ENCODE results near the gene GSDME. TPM values are rescaled to one million over a fixed set of nuclear protein-coding genes. Genes with fewer than 3 reads are reported as not detected.

Gene GSDME
- total and polyA plus RNA-seq, 2 of the 4 experiments (the other 2 are of a cell fraction), result 75.2 to 78.7 TPM

DNA sequence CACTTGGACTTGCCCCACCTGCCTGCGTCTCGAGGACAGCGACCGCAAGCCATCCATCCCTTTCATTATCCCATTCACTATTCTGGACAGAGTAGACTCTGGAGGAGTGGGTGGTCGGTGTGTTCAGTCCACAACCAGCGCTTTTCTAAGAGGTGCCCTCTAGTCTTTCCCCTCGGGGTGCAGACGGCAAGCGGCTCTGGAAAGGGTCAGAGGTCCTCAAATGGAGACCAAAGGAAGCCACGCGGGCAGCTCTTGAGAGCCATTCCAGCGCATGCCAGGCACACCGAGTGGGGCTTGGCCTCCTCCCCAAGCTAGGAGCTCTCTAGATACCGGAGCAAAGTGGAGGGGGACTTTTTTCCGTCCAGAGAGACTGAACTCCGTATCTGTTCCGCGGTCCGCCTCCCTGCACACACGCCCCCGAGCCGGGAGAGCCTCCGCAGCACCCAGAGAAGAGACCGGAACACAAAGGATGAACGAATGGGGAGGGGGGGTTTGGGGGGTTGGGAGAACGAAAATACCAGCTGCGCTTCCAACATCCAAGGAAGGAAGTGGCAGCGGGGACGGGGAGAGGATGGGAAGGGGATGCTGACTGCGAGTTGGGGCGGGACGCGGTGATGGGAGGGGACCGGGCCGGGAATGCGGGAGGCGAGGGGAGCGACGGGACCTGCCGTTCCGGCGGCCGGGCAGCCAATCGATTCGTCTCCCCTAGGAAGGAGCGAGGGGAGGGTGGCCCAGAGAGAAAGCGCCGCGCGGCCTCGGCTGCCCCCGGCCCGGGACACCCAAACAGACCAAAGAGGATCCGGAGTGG lies 515 bp downstream of the GSDME start:
- peak overlapping the region; percentile 78 for H3K56ac ChIP-seq (ENCODE audit: extremely low read depth, insufficient read depth, low read length)
- ChIA-PET POLR2A (ENCODE audit: unreplicated experiment) (no interaction called here), CTCF (no interaction called here)
- peak overlapping the region; percentile 79; the same call in 2 of the 3 replicates for H2BK15ac ChIP-seq (ENCODE audit: low read depth, low read length)
- H3K9ac ChIP-seq (ENCODE audit: low read depth, low read length), result peak overlapping the region; percentile 83
- peaks cover 21% of the 10 kb centered on the region for H3K4me1 ChIP-seq (ENCODE audit: control insufficient read depth, insufficient read depth, low read length)
- dilution Hi-C loops (cut with HindIII; ENCODE audit: low sequenced_read_pairs, unreplicated experiment) (no loop called here), in situ Hi-C loops (cut with MboI; ENCODE audit: low sequenced_read_pairs) (no loop called here), intact Hi-C loops (cut with micrococcal nuclease) (loop anchor here (2.0 to 5.0 kb wide), 3 partner anchors 14 to 179 kb away; no protein-coding TSS in a partner anchor)
- peak overlapping the region; percentile 77 for H4K91ac ChIP-seq (ENCODE audit: insufficient read depth, low read depth, low read length)
- H3K4me2 ChIP-seq (ENCODE audit: low read depth, low read length), result peak overlapping the region; percentile 86
- H3K27ac ChIP-seq (ENCODE audit: insufficient read depth, low read length), result peak overlapping the region; percentile 86
- peak overlapping the region; percentile 94 for H2BK120ac ChIP-seq (ENCODE audit: low read depth, low read length)
- DNase-seq (peak; percentile 59), ATAC-seq (ENCODE audit: low read depth) (peak; percentile 70)
- peaks cover 33 to 57% of the 10 kb centered on the region in 2 experiments for H3K79me1 ChIP-seq (ENCODE audit: low read depth in 1 of 2, low read length in 2 of 2)
- H2AFZ ChIP-seq (replicated peaks; ENCODE audit: low read length, poor library complexity), result peak overlapping the region; percentile 90
- peak overlapping the region; percentile 92 for H3K4ac ChIP-seq (ENCODE audit: low read depth, low read length)
- H2BK5ac ChIP-seq (ENCODE audit: low read depth, low read length, poor library complexity, severe bottlenecking), result peak overlapping the region; percentile 82
- WGBS, 2 experiments (ENCODE audit: extremely low coverage in 2 of 2, insufficient read length in 1 of 2), result 0% methylated on average over 13 of the region's 54 CpGs; no CpG with 5 or more reads in 1 of the 2 experiments
- H3K9me3 ChIP-seq (ENCODE audit: control insufficient read depth, insufficient read depth, low read length), result no peaks in the 10 kb centered on the region
- H3K14ac ChIP-seq (replicated peaks; ENCODE audit: low read depth, low read length), result peak overlapping the region; percentile 93
- H2BK20ac ChIP-seq (ENCODE audit: low read depth, low read length), result peak overlapping the region; percentile 87
- H3K36me3 ChIP-seq (ENCODE audit: control insufficient read depth, insufficient read depth, low read length), result no peaks in the 10 kb centered on the region; the same call in 1 of the 2 replicates
- H3K27me3 ChIP-seq (ENCODE audit: control insufficient read depth, insufficient read depth, low read length), result no peaks in the 10 kb centered on the region
- no TSS peak for BruUV-seq (replicated peaks)
- peak overlapping the region; percentile 93 for H2AK5ac ChIP-seq (ENCODE audit: low read depth, low read length)
- peak overlapping the region; percentile 82 for H2AK9ac ChIP-seq (replicated peaks; ENCODE audit: low read depth, low read length, poor library complexity)
- peak overlapping the region; percentile 52 for H3K18ac ChIP-seq (ENCODE audit: low read depth, low read length)
- peaks cover 19% of the 10 kb centered on the region for H3K9me1 ChIP-seq (ENCODE audit: insufficient read depth, low read length)
- peak overlapping the region; percentile 76 to 82 for H4K8ac ChIP-seq (ENCODE audit: low read depth in 2 of 2, low read length in 2 of 2)
- H3K4me3 ChIP-seq (ENCODE audit: insufficient read depth, low read depth, low read length), result peak overlapping the region; percentile 76
- H3K23ac ChIP-seq (ENCODE audit: low read depth, low read length), result peak overlapping the region; percentile 88
- no peaks in the 10 kb centered on the region for H4K20me1 ChIP-seq (ENCODE audit: insufficient read depth, low read length)
- peak overlapping the region; percentile 36; the same call in 1 of the 2 replicates for H4K5ac ChIP-seq (ENCODE audit: low read depth, low read length)
- TF ChIP-seq, protein P1, sequence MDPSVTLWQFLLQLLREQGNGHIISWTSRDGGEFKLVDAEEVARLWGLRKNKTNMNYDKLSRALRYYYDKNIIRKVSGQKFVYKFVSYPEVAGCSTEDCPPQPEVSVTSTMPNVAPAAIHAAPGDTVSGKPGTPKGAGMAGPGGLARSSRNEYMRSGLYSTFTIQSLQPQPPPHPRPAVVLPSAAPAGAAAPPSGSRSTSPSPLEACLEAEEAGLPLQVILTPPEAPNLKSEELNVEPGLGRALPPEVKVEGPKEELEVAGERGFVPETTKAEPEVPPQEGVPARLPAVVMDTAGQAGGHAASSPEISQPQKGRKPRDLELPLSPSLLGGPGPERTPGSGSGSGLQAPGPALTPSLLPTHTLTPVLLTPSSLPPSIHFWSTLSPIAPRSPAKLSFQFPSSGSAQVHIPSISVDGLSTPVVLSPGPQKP (IDR thresholded peaks at IDR 0.05; ENCODE audit: borderline replicate concordance, low read depth, low read length), result no peak
- TF ChIP-seq CEBPB (IDR thresholded peaks at IDR 0.05; ENCODE audit: low read depth, low read length), result no peak
- TF ChIP-seq RCOR1 (IDR thresholded peaks at IDR 0.05; ENCODE audit: insufficient replicate concordance, low read length), result no peak
- TF ChIP-seq, protein P2, sequence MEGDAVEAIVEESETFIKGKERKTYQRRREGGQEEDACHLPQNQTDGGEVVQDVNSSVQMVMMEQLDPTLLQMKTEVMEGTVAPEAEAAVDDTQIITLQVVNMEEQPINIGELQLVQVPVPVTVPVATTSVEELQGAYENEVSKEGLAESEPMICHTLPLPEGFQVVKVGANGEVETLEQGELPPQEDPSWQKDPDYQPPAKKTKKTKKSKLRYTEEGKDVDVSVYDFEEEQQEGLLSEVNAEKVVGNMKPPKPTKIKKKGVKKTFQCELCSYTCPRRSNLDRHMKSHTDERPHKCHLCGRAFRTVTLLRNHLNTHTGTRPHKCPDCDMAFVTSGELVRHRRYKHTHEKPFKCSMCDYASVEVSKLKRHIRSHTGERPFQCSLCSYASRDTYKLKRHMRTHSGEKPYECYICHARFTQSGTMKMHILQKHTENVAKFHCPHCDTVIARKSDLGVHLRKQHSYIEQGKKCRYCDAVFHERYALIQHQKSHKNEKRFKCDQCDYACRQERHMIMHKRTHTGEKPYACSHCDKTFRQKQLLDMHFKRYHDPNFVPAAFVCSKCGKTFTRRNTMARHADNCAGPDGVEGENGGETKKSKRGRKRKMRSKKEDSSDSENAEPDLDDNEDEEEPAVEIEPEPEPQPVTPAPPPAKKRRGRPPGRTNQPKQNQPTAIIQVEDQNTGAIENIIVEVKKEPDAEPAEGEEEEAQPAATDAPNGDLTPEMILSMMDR (conservative IDR thresholded peaks at IDR 0.05; ENCODE audit: low read depth, low read length), result no peak
- TF ChIP-seq MAZ (IDR thresholded peaks at IDR 0.05; ENCODE audit: borderline replicate concordance, low read depth, low read length), result no peak
- TF ChIP-seq RFX5 (IDR thresholded peaks at IDR 0.05; ENCODE audit: low read depth, low read length), result no peak
- no peak for TF ChIP-seq SMC3 (IDR thresholded peaks at IDR 0.05; ENCODE audit: low read depth, low read length)
- TF ChIP-seq BHLHE40 (IDR thresholded peaks at IDR 0.05; ENCODE audit: low read depth, low read length), result no peak
- TF ChIP-seq CHD1 (IDR thresholded peaks at IDR 0.05; ENCODE audit: low read depth, low read length), result no peak
- TF ChIP-seq RAD21 (IDR thresholded peaks at IDR 0.05; ENCODE audit: low read length), result no peak
- TF ChIP-seq, protein P3, sequence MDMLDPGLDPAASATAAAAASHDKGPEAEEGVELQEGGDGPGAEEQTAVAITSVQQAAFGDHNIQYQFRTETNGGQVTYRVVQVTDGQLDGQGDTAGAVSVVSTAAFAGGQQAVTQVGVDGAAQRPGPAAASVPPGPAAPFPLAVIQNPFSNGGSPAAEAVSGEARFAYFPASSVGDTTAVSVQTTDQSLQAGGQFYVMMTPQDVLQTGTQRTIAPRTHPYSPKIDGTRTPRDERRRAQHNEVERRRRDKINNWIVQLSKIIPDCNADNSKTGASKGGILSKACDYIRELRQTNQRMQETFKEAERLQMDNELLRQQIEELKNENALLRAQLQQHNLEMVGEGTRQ (IDR thresholded peaks at IDR 0.05; ENCODE audit: low read depth, low read length), result 0 out of 2 replicates have a peak, but pooled peaks have one; percentile 1
- TF ChIP-seq POLR2A (IDR thresholded peaks at IDR 0.05; ENCODE audit: low read depth, low read length), result no peak
- TF ChIP-seq MXI1 (IDR thresholded peaks at IDR 0.05; ENCODE audit: borderline replicate concordance, low read depth, low read length), result 0 out of 2 replicates have a peak, but pooled peaks have one; percentile 17
- TF ChIP-seq MAFK (IDR thresholded peaks at IDR 0.05; ENCODE audit: low read depth, low read length), result no peak
